ENCODE data around the gene ACAN.

GRCh38 chr15:88845616-88846015, 42.4 kb downstream of the ACAN start:
- TF ChIP-seq MAX (IDR thresholded peaks at IDR 0.05), result no peak
- TF ChIP-seq EP300 (IDR thresholded peaks at IDR 0.05; ENCODE audit: borderline replicate concordance in 1 of 2, low read depth in 2 of 2, low read length in 2 of 2), result no peak
- no peak for TF ChIP-seq CTCF (IDR thresholded peaks at IDR 0.05; ENCODE audit: control extremely low read depth in 1 of 3, insufficient read depth in 1 of 3, low read depth in 1 of 3, low read length in 3 of 3)
- no peak for TF ChIP-seq YY1 (IDR thresholded peaks at IDR 0.05; ENCODE audit: low read depth, low read length)
- no peak for TF ChIP-seq POLR2A (IDR thresholded peaks at IDR 0.05; ENCODE audit: control extremely low read depth in 1 of 2, low read depth in 2 of 2, low read length in 2 of 2)
- no peak for TF ChIP-seq FOSL1 (IDR thresholded peaks at IDR 0.05; ENCODE audit: insufficient read depth, low read depth, low read length)
- no peak for TF ChIP-seq USF2 (IDR thresholded peaks at IDR 0.05; ENCODE audit: low read length)
- TF ChIP-seq TBP (IDR thresholded peaks at IDR 0.05; ENCODE audit: low read depth, low read length), result no peak
- TF ChIP-seq CBX8 (IDR thresholded peaks at IDR 0.05; ENCODE audit: borderline replicate concordance, low read depth, low read length), result no peak
- TF ChIP-seq TAF1 (IDR thresholded peaks at IDR 0.05; ENCODE audit: low read depth, low read length), result no peak
- TF ChIP-seq CEBPB (IDR thresholded peaks at IDR 0.05; ENCODE audit: low read depth, low read length), result no peak
- no peak for TF ChIP-seq POLR2AphosphoS5 (IDR thresholded peaks at IDR 0.05; ENCODE audit: low read depth, low read length)
- TF ChIP-seq JUN (IDR thresholded peaks at IDR 0.05; ENCODE audit: low read depth, low read length), result no peak
- TF ChIP-seq ATF3 (IDR thresholded peaks at IDR 0.05; ENCODE audit: insufficient read depth, low read depth, low read length), result no peak
